GM12878 (cell line): ENCODE data around the gene MAGEA6. TPM values are rescaled to one million over a fixed set of nuclear protein-coding genes. Genes with fewer than 3 reads are reported as not detected.
"Not testable (repeated sequence)": the region's sequence is repeated elsewhere in the genome, so short reads cannot be mapped to it uniquely, and the experiment has no call there.

ENCODE experiments used
- ATAC-seq: fragments of 200-7000 bp; cut with Tn5 transposase; 3 replicates; pipeline ENCODE4 v1.9.1; 2020; ENCODE audit warnings: mild to moderate bottlenecking, moderate library complexity
- BruUV-seq: library from RNA; stranded (reverse); fragments of 400-500 nt; replicated peaks from 2 replicates; lab custom pipeline; 2021; lab: Mats Ljungman, UMichigan
- CTCF ChIA-PET: fragments of 300-600 bp; sonication (Branson Sonifier 250); formaldehyde crosslinking; extraction: SDS; loops from one replicate; lab custom pipeline; 2021; ENCODE audit warnings: inconsistent platforms; lab: Yijun Ruan, JAX
- POLR2A ChIA-PET: fragments of 350-600 bp; formaldehyde crosslinking; extraction: SDS; loops from one replicate; lab custom pipeline; 2021; ENCODE audit warnings: inconsistent platforms; lab: Charles Lee
- RAD21 ChIA-PET: fragments of 300-600 bp; sonication (Branson Sonifier 250); formaldehyde crosslinking; loops from one replicate; lab custom pipeline; 2023; ENCODE audit warnings: antibody characterized with exemption; ENCODE audit not compliant: unreplicated experiment; lab: Charles Lee
- SMC1A ChIA-PET: fragments of 300-600 bp; sonication (Branson Sonifier 250); formaldehyde crosslinking; loops from one replicate; lab custom pipeline; 2023; ENCODE audit not compliant: unreplicated experiment, uncharacterized antibody; lab: Charles Lee
- DNase-seq: peaks from one replicate; pipeline ENCODE4 v3.0.0-alpha.2; 2011; ENCODE audit warnings: low read depth, low spot score
- FAIRE-seq: peaks from 3 replicates; lab custom pipeline; 2011; peaks lifted over from hg19 to GRCh38; lab: Jason Lieb, UNC
- H2AFZ ChIP-seq: 2 replicates; pipeline ENCODE4 v1.6.0; 2011; ENCODE audit warnings: low read depth, low read length, control low read depth; ENCODE audit not compliant: control insufficient read depth
- H3K27ac ChIP-seq: 2 replicates; pipeline ENCODE4 v1.5.1; 2011; ENCODE audit warnings: control low read depth; ENCODE audit not compliant: control insufficient read depth, insufficient read depth
- H3K27me3 ChIP-seq, 2 experiments: replicated peaks in 1 of 2; 2 replicates each; pipeline versions ENCODE4 v1.6.0 to v1.6.1; 2011; ENCODE audit warnings: low read length in 1 of 2; ENCODE audit not compliant: control insufficient read depth in 2 of 2, insufficient read depth in 2 of 2
- H3K36me3 ChIP-seq, 2 experiments: 2 replicates each; pipeline ENCODE4 v1.5.1; 2011; ENCODE audit warnings: low read length in 1 of 2; ENCODE audit not compliant: control insufficient read depth in 2 of 2, insufficient read depth in 2 of 2
- H3K4me1 ChIP-seq: 2 replicates; pipeline ENCODE4 v1.6.1; 2011; ENCODE audit warnings: mild to moderate bottlenecking, low read length, moderate library complexity, mixed read lengths; ENCODE audit not compliant: control insufficient read depth, insufficient read depth
- H3K4me2 ChIP-seq: 2 replicates; pipeline ENCODE4 v1.6.0; 2011; ENCODE audit warnings: control low read depth; ENCODE audit not compliant: control insufficient read depth, insufficient read depth
- H3K4me3 ChIP-seq: fragments of 200-600 bp; sonication (generic); 2 replicates; pipeline ENCODE4 v1.5.1; 2016
- H3K79me2 ChIP-seq: 2 replicates; pipeline ENCODE4 v1.6.0; 2011; ENCODE audit warnings: low read length; ENCODE audit not compliant: control insufficient read depth, insufficient read depth
- H3K9ac ChIP-seq: 2 replicates; pipeline ENCODE4 v1.8.0; 2011; ENCODE audit warnings: low read length, control low read depth, mixed read lengths; ENCODE audit not compliant: control insufficient read depth, insufficient read depth
- H3K9me3 ChIP-seq: replicated peaks from 3 replicates; pipeline ENCODE4 v1.5.1; 2011; ENCODE audit warnings: mild to moderate bottlenecking, low read length; ENCODE audit not compliant: control insufficient read depth, insufficient read depth
- H4K20me1 ChIP-seq: 2 replicates; pipeline ENCODE4 v1.6.0; 2011; ENCODE audit not compliant: control insufficient read depth, insufficient read depth
- BCLAF1 ChIP-seq: fragments of 450-650 bp; IDR thresholded peaks from 2 replicates; pipeline ENCODE4 v1.6.1; 2017; ENCODE audit warnings: antibody characterized with exemption, mild to moderate bottlenecking, moderate library complexity
- ETV6 ChIP-seq, 2 experiments: fragments of 450-650 bp in 1 of 2; IDR thresholded peaks in 1 of 2; conservative IDR thresholded peaks in 1 of 2; 2 replicates each; pipeline ENCODE4 v1.6.1; 2014; ENCODE audit warnings: antibody characterized with exemption in 1 of 2, borderline replicate concordance in 1 of 2, low read depth in 1 of 2, mild to moderate bottlenecking in 1 of 2, moderate library complexity in 1 of 2
- RELB ChIP-seq: fragments of 450-650 bp; IDR thresholded peaks from 2 replicates; pipeline ENCODE4 v1.6.1; 2017; ENCODE audit warnings: low read depth, mild to moderate bottlenecking, moderate library complexity
- SMAD1 ChIP-seq: fragments of 450-650 bp; IDR thresholded peaks from 2 replicates; pipeline ENCODE4 v1.6.1; 2018; ENCODE audit warnings: mild to moderate bottlenecking, low read depth; ENCODE audit not compliant: partially characterized antibody
- WGBS: methylation state at CpG from one replicate; pipeline ENCODE4 v1.1.6; 2016; ENCODE audit warnings: low lambda C conversion rate; ENCODE audit not compliant: insufficient replicate concordance, insufficient coverage; ENCODE audit errors: missing lambda C conversion rate; 5-methylcytosine and 5-hydroxymethylcytosine counted together
- in situ Hi-C: fragments of 300-500 bp; cut with MboI; formaldehyde crosslinking; loops from 9 replicates; pipeline ENCODE4 v1.14.3; 2018; ENCODE audit warnings: mixed read lengths
- intact Hi-C: fragments of 100-400 bp; cut with micrococcal nuclease; formaldehyde crosslinking; loops from one replicate; pipeline ENCODE4 v1.14.2; 2022; ENCODE audit not compliant: unreplicated experiment
- polyA plus RNA-seq, 11 experiments: library from polyadenylated mRNA; depleted of rRNA in 4 of 11; unstranded in 6 of 11; stranded (reverse) in 5 of 11; fragments of >200 nt; fragmentation: Nextera tagmentation in 4 of 11; fragmentation: Illumina TruSeq in 1 of 11; extraction: Ambion mirVana in 4 of 11; extraction: Trizol in 1 of 11; gene quantifications; 1 replicate in 1 of 11; 2 replicates in 10 of 11; pipeline versions ENCODE4 v1.2.1 to v1.2.3, GENCODE V29; 2011 to 2016; ENCODE audit warnings: inconsistent platforms in 2 of 11, missing spikeins in 2 of 11, low read depth in 1 of 11
- total RNA-seq, 4 experiments: library from RNA; depleted of rRNA in 3 of 4; stranded (reverse); fragments of >200 nt in 3 of 4; fragmentation: Illumina TruSeq in 1 of 4; extraction: Trizol in 1 of 4; gene quantifications; 2 replicates each; pipeline versions ENCODE4 v1.2.1 to v1.2.3, GENCODE V29; 2013 to 2021

The MAGEA6 gene
- total and polyA plus RNA-seq, 10 of the 15 experiments (the other 5 are each of a cell fraction or from before 2014, with no cell fraction given) = 0.38 to 2.7 TPM; not detected in 8

- TF ChIP-seq ETV6 (conservative IDR thresholded peaks at IDR 0.05 in 1 of 2, IDR thresholded peaks at IDR 0.05 in 1 of 2; ENCODE audit: borderline replicate concordance in 1 of 2, low read depth in 1 of 2) = no peak
Measured at GRCh38 chrX:152735101-152735500, 34.4 kb downstream of the MAGEA6 start (continued).

GRCh38 chrX:152734143-152734858, 35.2 kb downstream of the MAGEA6 start:
- H3K4me3 ChIP-seq, H3K4me2 ChIP-seq, H3K36me3 ChIP-seq, H2AFZ ChIP-seq, POLR2A ChIA-PET, DNase-seq, H3K79me2 ChIP-seq, RAD21 ChIA-PET, H4K20me1 ChIP-seq, H3K27ac ChIP-seq, H3K4me1 ChIP-seq, H3K9ac ChIP-seq, ATAC-seq, intact Hi-C loops, H3K9me3 ChIP-seq, CTCF ChIA-PET, FAIRE-seq, BruUV-seq, H3K27me3 ChIP-seq, in situ Hi-C loops: not testable (repeated sequence)
- WGBS = 51% methylated on average over 22 of the region's 22 CpGs
- SMC1A ChIA-PET = interaction anchor here (0.6 kb wide), 1 partner anchor 824 kb away, joined by 3 read pairs; no protein-coding TSS in a partner anchor

GRCh38 chrX:152733261-152733975, 36.1 kb downstream of the MAGEA6 start, which contains the start of the genes CSAG1 and MAGEA12:
TSS of gene CSAG1 (minus strand) at chrX:152733721. CDS start at chrX:152732460, 1,261 bp downstream.
TSS of gene MAGEA12 (plus strand) at chrX:152733757. CDS start at chrX:152736162, 2,405 bp downstream.
- no peaks in the 10 kb centered on the region for H3K4me1 ChIP-seq
- H3K27me3 ChIP-seq = no peaks in the 10 kb centered on the region
- no peak within 1 kb of the TSS for H3K9ac ChIP-seq
- ChIA-PET CTCF (no interaction called here), POLR2A (no interaction called here), SMC1A (no interaction called here), RAD21 (no interaction called here)
- no peaks in the 10 kb centered on the region for H3K36me3 ChIP-seq
- no peak within 1 kb of the TSS for H3K27ac ChIP-seq
- ATAC-seq (no peak), FAIRE-seq (no peak), DNase-seq (no peak)
- H3K4me3 ChIP-seq = no peak within 1 kb of the TSS
- H4K20me1 ChIP-seq = no peaks in the 10 kb centered on the region
- intact Hi-C loops = no loop called here
- no peak within 1 kb of the TSS for H2AFZ ChIP-seq
- no peaks in the 10 kb centered on the region for H3K9me3 ChIP-seq
- no peaks in the 10 kb centered on the region for H3K79me2 ChIP-seq
- WGBS = 62% methylated on average over 16 of the region's 21 CpGs
- H3K4me2 ChIP-seq = no peak within 1 kb of the TSS
- no TSS peak for BruUV-seq
- in situ Hi-C loops = no loop called here
- no peak for TF ChIP-seq BCLAF1
- no peak for TF ChIP-seq RELB
- TF ChIP-seq SMAD1 = no peak
